Measurements from ENCODE around the gene CCNJL. TPM values are rescaled to one million over a fixed set of nuclear protein-coding genes. Genes with fewer than 3 reads are reported as not detected.

The CCNJL gene
- total RNA-seq, 1 experiment from 2014 or later, result 33.9 TPM

- peak; percentile 84 to 94 for DNase-seq
- intact Hi-C loops (cut with micrococcal nuclease; ENCODE audit: unreplicated experiment), result loop anchor here (1.0 to 5.0 kb wide), 5 partner anchors 17 to 170 kb away; partner anchors contain the start of gene PWWP2A
- Histone ChIP-seq H3K27ac (peak overlapping the region; percentile 38), H3K4me2 (peak overlapping the region; percentile 45), H3K9me3 (ENCODE audit: insufficient read depth, low read depth) (no peaks in the 10 kb centered on the region), H3K27me3 (ENCODE audit: insufficient read depth, low read depth) (no peaks in the 10 kb centered on the region), H2AFZ (no peak overlapping the region), H3F3A (ENCODE audit: insufficient read depth, low read depth) (peaks cover 7% of the 10 kb centered on the region), H4K20me1 (ENCODE audit: insufficient read depth) (no peaks in the 10 kb centered on the region), H3K36me3 (ENCODE audit: low read depth) (no peaks in the 10 kb centered on the region), H3K4me1 (replicated peaks; ENCODE audit: insufficient read depth) (peaks cover 28% of the 10 kb centered on the region), H3K4me3 (no peak overlapping the region), H3K79me2 (ENCODE audit: low read depth) (no peaks in the 10 kb centered on the region), H3K9me2 (ENCODE audit: insufficient read depth) (no peaks in the 10 kb centered on the region)
- POLR2A ChIA-PET (ENCODE audit: unreplicated experiment), result interaction anchor here (0.6 kb wide), 3 partner anchors 61 to 133 kb away, joined by 3 to 5 read pairs (median 4); no protein-coding TSS in a partner anchor
- CTCF ChIA-PET, result interaction anchor here (0.5 to 0.8 kb wide), 2 partner anchors 32 to 58 kb away, joined by 3 read pairs; no protein-coding TSS in a partner anchor
- BruUV-seq (replicated peaks), result no TSS peak
- TF ChIP-seq CTCF (conservative IDR thresholded peaks at IDR 0.05) (no peak), EZH2 (IDR thresholded peaks at IDR 0.05; ENCODE audit: low read depth) (no peak)
Observed at GRCh38 chr5:160287378-160288051, 24.8 kb downstream of the CCNJL start.

- peak overlapping the region; percentile 45 for H3K4me2 ChIP-seq
- peaks cover 28% of the 10 kb centered on the region for H3K4me1 ChIP-seq (replicated peaks; ENCODE audit: insufficient read depth)
- H3K36me3 ChIP-seq (ENCODE audit: low read depth), result no peaks in the 10 kb centered on the region
- intact Hi-C loops (cut with micrococcal nuclease; ENCODE audit: unreplicated experiment), result loop anchor here (1.0 to 5.0 kb wide), 4 partner anchors 17 to 170 kb away; partner anchors contain the start of gene PWWP2A
- no peaks in the 10 kb centered on the region for H3K27me3 ChIP-seq (ENCODE audit: insufficient read depth, low read depth)
- no peak for DNase-seq
- peak overlapping the region; percentile 38 for H3K27ac ChIP-seq
- TF ChIP-seq CTCF (conservative IDR thresholded peaks at IDR 0.05), result no peak
- TF ChIP-seq EZH2 (IDR thresholded peaks at IDR 0.05; ENCODE audit: low read depth), result no peak
- no peaks in the 10 kb centered on the region for H4K20me1 ChIP-seq (ENCODE audit: insufficient read depth)
- H3K4me3 ChIP-seq, result no peak overlapping the region
- ChIA-PET CTCF (no interaction called here), POLR2A (ENCODE audit: unreplicated experiment) (interaction anchor here (0.5 to 0.6 kb wide), 2 partner anchors 61 to 168 kb away, joined by 3 to 7 read pairs; partner anchors contain the start of gene PWWP2A)
- H3K9me2 ChIP-seq (ENCODE audit: insufficient read depth), result no peaks in the 10 kb centered on the region
- no TSS peak for BruUV-seq (replicated peaks)
- no peaks in the 10 kb centered on the region for H3K9me3 ChIP-seq (ENCODE audit: insufficient read depth, low read depth)
- no peaks in the 10 kb centered on the region for H3K79me2 ChIP-seq (ENCODE audit: low read depth)
- no peak overlapping the region for H2AFZ ChIP-seq
- H3F3A ChIP-seq (ENCODE audit: insufficient read depth, low read depth), result peaks cover 7% of the 10 kb centered on the region; the same call in 1 of the 2 replicates
Observed at GRCh38 chr5:160286947-160287346, 25.4 kb downstream of the CCNJL start.

- Histone ChIP-seq H2AFZ (no peak overlapping the region), H3K9me2 (ENCODE audit: insufficient read depth) (no peaks in the 10 kb centered on the region), H3K4me3 (no peak overlapping the region), H3K4me2 (no peak overlapping the region), H3K9me3 (ENCODE audit: insufficient read depth, low read depth) (no peaks in the 10 kb centered on the region), H3F3A (ENCODE audit: insufficient read depth, low read depth) (peaks cover 7% of the 10 kb centered on the region; the same call in 1 of the 2 replicates), H4K20me1 (ENCODE audit: insufficient read depth) (no peaks in the 10 kb centered on the region), H3K79me2 (ENCODE audit: low read depth) (no peaks in the 10 kb centered on the region), H3K36me3 (ENCODE audit: low read depth) (no peaks in the 10 kb centered on the region), H3K27me3 (ENCODE audit: insufficient read depth, low read depth) (no peaks in the 10 kb centered on the region), H3K27ac (no peak overlapping the region), H3K4me1 (replicated peaks; ENCODE audit: insufficient read depth) (peaks cover 28% of the 10 kb centered on the region)
- TF ChIP-seq CTCF (conservative IDR thresholded peaks at IDR 0.05) (no peak), EZH2 (IDR thresholded peaks at IDR 0.05; ENCODE audit: low read depth) (no peak)
- BruUV-seq (replicated peaks), result no TSS peak
- intact Hi-C loops (cut with micrococcal nuclease; ENCODE audit: unreplicated experiment), result loop anchor here (5.0 kb wide), 1 partner anchor 168 kb away; the partner anchor contains the start of gene PWWP2A
- POLR2A ChIA-PET (ENCODE audit: unreplicated experiment), result no interaction called here
- no peak for DNase-seq
- CTCF ChIA-PET, result no interaction called here
Observed at GRCh38 chr5:160285316-160285715, 27.0 kb downstream of the CCNJL start.

Measured in PC-9 (cell line).